Endothelial cell of umbilical vein (primary cell): ENCODE results near the gene MTR. TPM values are rescaled to one million over a fixed set of nuclear protein-coding genes. Genes with fewer than 3 reads are reported as not detected.

Experiments
- BruUV-seq: library from RNA; stranded (reverse); fragments of 400-500 nt; replicated peaks from 2 replicates; lab custom pipeline; 2021; lab: Mats Ljungman, UMichigan
- CTCF ChIA-PET: fragments of 300-600, 350-600 bp; sonication (Branson Sonifier 250); formaldehyde crosslinking; loops from one replicate; lab custom pipeline; 2021; ENCODE audit warnings: antibody characterized with exemption, inconsistent platforms; lab: Charles Lee
- POLR2A ChIA-PET: fragments of 300-600, 350-600 bp; sonication (Branson Sonifier 250); formaldehyde crosslinking; loops from one replicate; lab custom pipeline; 2021; ENCODE audit warnings: antibody characterized with exemption, inconsistent platforms; lab: Charles Lee
- DNase-seq: peaks from one replicate; pipeline ENCODE4 v3.0.0-alpha.2; 2011; ENCODE audit warnings: low read depth, low spot score
- FAIRE-seq: peaks from 2 replicates; lab custom pipeline; 2011; peaks lifted over from hg19 to GRCh38; lab: Jason Lieb, UNC
- H2AFZ ChIP-seq: 2 replicates; pipeline ENCODE4 v1.6.0; 2012; ENCODE audit warnings: low read depth, low read length, control low read depth, inconsistent platforms
- H3K27ac ChIP-seq: 2 replicates; pipeline ENCODE4 v1.5.1; 2011; ENCODE audit warnings: low read depth, mild to moderate bottlenecking, control low read depth, low read length, moderate library complexity; ENCODE audit not compliant: insufficient read depth
- H3K27me3 ChIP-seq, 2 experiments: 2 replicates each; pipeline versions ENCODE4 v1.6.0 to v1.6.1; 2011; ENCODE audit warnings: low read length in 2 of 2, mixed read lengths in 1 of 2; ENCODE audit not compliant: control insufficient read depth in 2 of 2, insufficient read depth in 2 of 2
- H3K36me3 ChIP-seq, 2 experiments: 2 replicates in 1 of 2; 3 replicates in 1 of 2; pipeline ENCODE4 v1.5.1; 2011; ENCODE audit warnings: low read length in 2 of 2, mild to moderate bottlenecking in 1 of 2, moderate library complexity in 1 of 2; ENCODE audit not compliant: control insufficient read depth in 2 of 2, insufficient read depth in 2 of 2; ENCODE audit errors: extremely low read depth in 1 of 2
- H3K4me1 ChIP-seq: 3 replicates; pipeline ENCODE4 v1.5.1; 2011; ENCODE audit warnings: mild to moderate bottlenecking, low read length; ENCODE audit not compliant: control insufficient read depth, insufficient read depth; ENCODE audit errors: extremely low read depth
- H3K4me2 ChIP-seq: 2 replicates; pipeline ENCODE4 v1.6.1; 2011; ENCODE audit warnings: low read length, control low read depth, mixed read lengths; ENCODE audit not compliant: insufficient read depth
- H3K4me3 ChIP-seq, 3 experiments: fragments of 200-600 bp in 1 of 3; sonication (generic), shearing (Covaris generic) in 1 of 3; replicated peaks in 1 of 3; 2 replicates each; pipeline ENCODE4 v1.5.1; 2011 to 2016; ENCODE audit warnings: control low read depth in 3 of 3, low read length in 3 of 3, mild to moderate bottlenecking in 2 of 3, inconsistent platforms in 1 of 3, low read depth in 1 of 3, moderate library complexity in 1 of 3; ENCODE audit not compliant: insufficient read depth in 1 of 3
- H3K79me2 ChIP-seq: 2 replicates; pipeline ENCODE4 v1.6.0; 2012; ENCODE audit warnings: low read length, inconsistent platforms; ENCODE audit not compliant: control insufficient read depth, insufficient read depth
- H3K9ac ChIP-seq: replicated peaks from 2 replicates; pipeline ENCODE3; 2011; ENCODE audit warnings: low read length, control low read depth; ENCODE audit not compliant: insufficient read depth; ENCODE audit errors: extremely low read depth
- H3K9me1 ChIP-seq: replicated peaks from 3 replicates; pipeline ENCODE4 v1.6.0; 2011; ENCODE audit warnings: mild to moderate bottlenecking, low read length; ENCODE audit not compliant: control insufficient read depth, insufficient read depth; ENCODE audit errors: extremely low read depth
- H3K9me3 ChIP-seq: replicated peaks from 2 replicates; pipeline ENCODE4 v1.5.1; 2012; ENCODE audit warnings: low read length, inconsistent platforms; ENCODE audit not compliant: control insufficient read depth, insufficient read depth
- H4K20me1 ChIP-seq: replicated peaks from 2 replicates; pipeline ENCODE3; 2011; ENCODE audit warnings: mild to moderate bottlenecking, low read length; ENCODE audit not compliant: control insufficient read depth, insufficient read depth; ENCODE audit errors: extremely low read depth
- FOS ChIP-seq: IDR thresholded peaks from 2 replicates; pipeline ENCODE4 v1.6.1; 2011; ENCODE audit warnings: mild to moderate bottlenecking, low read length, moderate library complexity, borderline replicate concordance; ENCODE audit not compliant: insufficient read depth
- GATA2 ChIP-seq: IDR thresholded peaks from 2 replicates; pipeline ENCODE4 v1.7.0; 2011; ENCODE audit warnings: low read depth, mild to moderate bottlenecking, moderate library complexity, mixed read lengths, low read length; ENCODE audit not compliant: insufficient read length, insufficient read depth
- POLR2AphosphoS5 ChIP-seq: IDR thresholded peaks from 2 replicates; pipeline ENCODE4 v1.6.1; 2012; ENCODE audit warnings: low read depth, mild to moderate bottlenecking, control low read depth, low read length, moderate library complexity; ENCODE audit not compliant: insufficient read depth
- dilution Hi-C: fragments of 300-500 bp; cut with MboI; formaldehyde crosslinking; loops from one replicate; pipeline ENCODE4 v1.15.0; 2019; ENCODE audit warnings: low sequenced_read_pairs; ENCODE audit not compliant: extremely low pct_ligation_motif_present
- intact Hi-C: fragments of 100-400 bp; cut with micrococcal nuclease; formaldehyde crosslinking; loops from one replicate; pipeline ENCODE4 v1.10.0; 2022
- polyA plus RNA-seq, 4 experiments: library from polyadenylated mRNA; depleted of rRNA in 3 of 4; stranded (reverse) in 3 of 4; unstranded in 1 of 4; fragments of >200 nt; gene quantifications; 2 replicates each; pipeline versions ENCODE4 v1.2.1 to v1.2.3, GENCODE V29; 2011 to 2012; ENCODE audit warnings: missing spikeins in 1 of 4
- total RNA-seq: library from RNA; stranded (reverse); gene quantifications from 2 replicates; pipeline ENCODE4 v1.2.3, GENCODE V29; 2021
- TF ChIP-seq, protein P1 (sequence below), 2 donors: IDR thresholded peaks; 1 replicate in 1 of 2; 2 replicates in 1 of 2; pipeline ENCODE4 v1.5.1; 2011; ENCODE audit warnings: low read length in 2 of 2, mild to moderate bottlenecking in 2 of 2, moderate library complexity in 2 of 2, control low read depth in 1 of 2, inconsistent platforms in 1 of 2, low read depth in 1 of 2; ENCODE audit not compliant: insufficient read depth in 1 of 2; ENCODE audit errors: extremely low read depth in 1 of 2
- TF ChIP-seq, protein P2 (sequence below): IDR thresholded peaks from 2 replicates; pipeline ENCODE4 v1.6.1; 2011; ENCODE audit not compliant: insufficient read depth, insufficient read length

The MTR gene
- total and polyA plus RNA-seq, 2 donors (not counting 3 experiments of a cell fraction or from before 2014, with no cell fraction given) = 6.7 to 45.2 TPM

DNA sequence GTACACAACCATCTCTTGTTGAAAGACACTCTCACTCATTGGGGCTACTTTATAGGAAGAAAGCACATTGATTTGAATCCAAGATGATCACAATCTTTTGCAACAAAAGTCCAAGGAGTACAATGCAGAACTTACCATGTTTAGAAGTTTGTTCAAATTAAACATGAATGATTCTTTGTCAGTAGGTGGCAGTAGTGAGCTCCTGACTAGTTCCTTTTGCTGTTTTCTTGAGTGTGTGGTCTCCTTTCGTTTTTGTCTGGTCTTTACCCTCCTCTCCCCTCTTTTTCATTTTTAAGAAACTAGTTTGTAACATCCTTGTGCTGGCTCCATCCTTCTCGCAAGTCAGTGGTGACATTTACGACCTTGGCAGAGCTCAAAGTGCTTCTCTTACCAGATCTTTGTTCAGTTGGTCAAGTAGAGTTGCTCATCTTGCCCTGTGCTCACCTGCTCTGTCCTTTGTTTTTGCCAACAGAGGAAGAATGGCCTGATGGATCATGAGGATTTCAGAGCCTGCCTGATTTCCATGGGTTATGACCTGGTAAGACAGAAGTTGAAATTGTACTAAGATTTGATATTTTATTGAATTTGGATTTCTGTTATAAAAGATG lies 35.7 kb upstream of the MTR start:
- H3K36me3 ChIP-seq = no peaks in the 10 kb centered on the region
- TF ChIP-seq POLR2AphosphoS5 = no peak
- no peak for TF ChIP-seq FOS
- TF ChIP-seq, protein P1, sequence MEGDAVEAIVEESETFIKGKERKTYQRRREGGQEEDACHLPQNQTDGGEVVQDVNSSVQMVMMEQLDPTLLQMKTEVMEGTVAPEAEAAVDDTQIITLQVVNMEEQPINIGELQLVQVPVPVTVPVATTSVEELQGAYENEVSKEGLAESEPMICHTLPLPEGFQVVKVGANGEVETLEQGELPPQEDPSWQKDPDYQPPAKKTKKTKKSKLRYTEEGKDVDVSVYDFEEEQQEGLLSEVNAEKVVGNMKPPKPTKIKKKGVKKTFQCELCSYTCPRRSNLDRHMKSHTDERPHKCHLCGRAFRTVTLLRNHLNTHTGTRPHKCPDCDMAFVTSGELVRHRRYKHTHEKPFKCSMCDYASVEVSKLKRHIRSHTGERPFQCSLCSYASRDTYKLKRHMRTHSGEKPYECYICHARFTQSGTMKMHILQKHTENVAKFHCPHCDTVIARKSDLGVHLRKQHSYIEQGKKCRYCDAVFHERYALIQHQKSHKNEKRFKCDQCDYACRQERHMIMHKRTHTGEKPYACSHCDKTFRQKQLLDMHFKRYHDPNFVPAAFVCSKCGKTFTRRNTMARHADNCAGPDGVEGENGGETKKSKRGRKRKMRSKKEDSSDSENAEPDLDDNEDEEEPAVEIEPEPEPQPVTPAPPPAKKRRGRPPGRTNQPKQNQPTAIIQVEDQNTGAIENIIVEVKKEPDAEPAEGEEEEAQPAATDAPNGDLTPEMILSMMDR (IDR thresholded peaks at IDR 0.05; ENCODE audit: extremely low read depth in 1 of 2, insufficient read depth in 1 of 2, low read depth in 1 of 2, low read length in 2 of 2) = peak; percentile 49 to 62
- no peak for TF ChIP-seq GATA2
- TF ChIP-seq, protein P2, sequence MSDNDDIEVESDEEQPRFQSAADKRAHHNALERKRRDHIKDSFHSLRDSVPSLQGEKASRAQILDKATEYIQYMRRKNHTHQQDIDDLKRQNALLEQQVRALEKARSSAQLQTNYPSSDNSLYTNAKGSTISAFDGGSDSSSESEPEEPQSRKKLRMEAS = no peak
- no peak overlapping the region for H3K27ac ChIP-seq
- ChIA-PET POLR2A (no interaction called here), CTCF (interaction anchor here (0.6 to 3.9 kb wide), 46 partner anchors 9 to 803 kb away, joined by 3 to 32 read pairs (median 6); partner anchors contain the start of genes HEATR1 and MTR)
- no TSS peak for BruUV-seq
- H3K4me1 ChIP-seq = no peaks in the 10 kb centered on the region
- H3K27me3 ChIP-seq = no peaks in the 10 kb centered on the region
- no peak overlapping the region for H3K4me3 ChIP-seq
- H4K20me1 ChIP-seq = no peaks in the 10 kb centered on the region
- dilution Hi-C loops (no loop called here), intact Hi-C loops (loop anchor here (1.0 to 2.0 kb wide), 3 partner anchors 110 to 803 kb away; no protein-coding TSS in a partner anchor)
- H3K9ac ChIP-seq = no peak overlapping the region
- H3K9me1 ChIP-seq = no peaks in the 10 kb centered on the region
- no peaks in the 10 kb centered on the region for H3K79me2 ChIP-seq
- DNase-seq (peak; percentile 51), FAIRE-seq (peak; percentile 83)
- no peak overlapping the region for H3K4me2 ChIP-seq
- H2AFZ ChIP-seq = peak overlapping the region; percentile 54
- no peaks in the 10 kb centered on the region for H3K9me3 ChIP-seq
